Neural progenitor cell (in vitro differentiated cells): ENCODE measurements around the gene ZNF148.

Experiments used
- EZH2 ChIP-seq: fragments of 200-600 bp; sonication (generic); IDR thresholded peaks from 2 replicates; pipeline ENCODE4 v1.6.1; 2017; ENCODE audit warnings: antibody characterized with exemption, mild to moderate bottlenecking, moderate library complexity
- TF ChIP-seq, protein P1 (sequence below): fragments of 200-600 bp; sonication (generic); IDR thresholded peaks from 2 replicates; pipeline ENCODE4 v1.5.1; 2017; ENCODE audit warnings: antibody characterized with exemption, mild to moderate bottlenecking

DNA sequence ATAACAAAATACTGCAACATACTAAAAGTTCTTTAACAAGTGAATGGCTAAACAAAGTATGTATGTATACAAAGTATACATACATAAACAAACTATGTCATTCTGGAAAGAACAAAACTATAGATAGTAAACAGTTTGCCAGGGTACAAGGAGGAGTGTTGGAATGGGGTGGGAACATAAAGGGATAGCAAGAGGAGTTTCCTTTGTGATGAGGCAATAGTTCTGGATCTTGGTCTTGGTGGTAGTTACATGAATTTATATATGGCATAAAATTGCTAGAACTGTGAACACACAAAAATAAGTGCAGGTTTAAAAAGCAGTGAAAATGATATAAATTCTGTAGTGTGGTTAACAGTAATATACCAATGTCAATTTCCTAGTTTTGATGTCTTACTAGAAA lies 22.0 kb downstream of the ZNF148 start:
- no peak for TF ChIP-seq EZH2
- TF ChIP-seq, protein P1, sequence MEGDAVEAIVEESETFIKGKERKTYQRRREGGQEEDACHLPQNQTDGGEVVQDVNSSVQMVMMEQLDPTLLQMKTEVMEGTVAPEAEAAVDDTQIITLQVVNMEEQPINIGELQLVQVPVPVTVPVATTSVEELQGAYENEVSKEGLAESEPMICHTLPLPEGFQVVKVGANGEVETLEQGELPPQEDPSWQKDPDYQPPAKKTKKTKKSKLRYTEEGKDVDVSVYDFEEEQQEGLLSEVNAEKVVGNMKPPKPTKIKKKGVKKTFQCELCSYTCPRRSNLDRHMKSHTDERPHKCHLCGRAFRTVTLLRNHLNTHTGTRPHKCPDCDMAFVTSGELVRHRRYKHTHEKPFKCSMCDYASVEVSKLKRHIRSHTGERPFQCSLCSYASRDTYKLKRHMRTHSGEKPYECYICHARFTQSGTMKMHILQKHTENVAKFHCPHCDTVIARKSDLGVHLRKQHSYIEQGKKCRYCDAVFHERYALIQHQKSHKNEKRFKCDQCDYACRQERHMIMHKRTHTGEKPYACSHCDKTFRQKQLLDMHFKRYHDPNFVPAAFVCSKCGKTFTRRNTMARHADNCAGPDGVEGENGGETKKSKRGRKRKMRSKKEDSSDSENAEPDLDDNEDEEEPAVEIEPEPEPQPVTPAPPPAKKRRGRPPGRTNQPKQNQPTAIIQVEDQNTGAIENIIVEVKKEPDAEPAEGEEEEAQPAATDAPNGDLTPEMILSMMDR: no peak
